H9 (cell line): ENCODE data around the gene CYP2S1. TPM values are rescaled to one million over a fixed set of nuclear protein-coding genes. Genes with fewer than 3 reads are reported as not detected.
A peak's percentile ranks its signal among the peaks of the same experiment; 100 is the strongest.

Experiments
- DNase-seq: peaks from one replicate; pipeline ENCODE4 v3.0.0-alpha.2; 2017
- H2AFZ ChIP-seq: one replicate; pipeline ENCODE4 v1.6.1; 2013; ENCODE audit warnings: mild to moderate bottlenecking, low read length, control low read depth, moderate library complexity
- H2AK5ac ChIP-seq: 2 replicates; pipeline ENCODE4 v1.6.1; 2013; ENCODE audit warnings: low read length, control low read depth, mixed read lengths; ENCODE audit not compliant: insufficient read length
- H2BK120ac ChIP-seq: one replicate; pipeline ENCODE4 v1.6.1; 2013; ENCODE audit warnings: low read depth, mild to moderate bottlenecking, low read length, control low read depth, inconsistent platforms; ENCODE audit not compliant: poor library complexity, severe bottlenecking
- H2BK12ac ChIP-seq: 2 replicates; pipeline ENCODE4 v1.6.1; 2013; ENCODE audit warnings: low read length, control low read depth, mixed read lengths, low read depth; ENCODE audit not compliant: insufficient read length
- H2BK15ac ChIP-seq: 2 replicates; pipeline ENCODE4 v1.6.1; 2013; ENCODE audit warnings: low read depth, low read length, control low read depth
- H2BK20ac ChIP-seq: one replicate; pipeline ENCODE4 v1.6.1; 2013; ENCODE audit warnings: low read depth, mild to moderate bottlenecking, low read length, control low read depth, inconsistent platforms; ENCODE audit not compliant: poor library complexity, severe bottlenecking
- H2BK5ac ChIP-seq: 2 replicates; pipeline ENCODE4 v1.6.1; 2013; ENCODE audit warnings: low read length, control low read depth, mixed read lengths; ENCODE audit not compliant: insufficient read length
- H3K14ac ChIP-seq: 2 replicates; pipeline ENCODE4 v1.6.1; 2013; ENCODE audit warnings: low read length, control low read depth; ENCODE audit not compliant: insufficient read depth
- H3K18ac ChIP-seq: 2 replicates; pipeline ENCODE4 v1.6.1; 2013; ENCODE audit warnings: low read depth, mild to moderate bottlenecking, mixed read lengths, low read length, control low read depth; ENCODE audit not compliant: insufficient read length
- H3K23ac ChIP-seq: 2 replicates; pipeline ENCODE4 v1.6.1; 2013; ENCODE audit warnings: low read length, control low read depth, mixed read lengths, low read depth; ENCODE audit not compliant: insufficient read length
- H3K23me2 ChIP-seq: 2 replicates; pipeline ENCODE4 v1.6.1; 2013; ENCODE audit warnings: low read depth, mild to moderate bottlenecking, mixed read lengths, low read length, control low read depth; ENCODE audit not compliant: insufficient read length, poor library complexity, severe bottlenecking
- H3K27ac ChIP-seq: 2 replicates; pipeline ENCODE4 v1.5.1; 2013; ENCODE audit warnings: low read length, control low read depth, mixed read lengths, low read depth; ENCODE audit not compliant: insufficient read length
- H3K27me3 ChIP-seq: 2 replicates; pipeline ENCODE4 v1.6.1; 2013; ENCODE audit warnings: low read length, control low read depth, inconsistent platforms; ENCODE audit not compliant: insufficient read depth
- H3K4ac ChIP-seq: 2 replicates; pipeline ENCODE4 v1.6.1; 2013; ENCODE audit warnings: low read depth, mild to moderate bottlenecking, control low read depth, inconsistent platforms, low read length, moderate library complexity
- H3K4me1 ChIP-seq: 2 replicates; pipeline ENCODE4 v1.6.1; 2013; ENCODE audit warnings: low read length, control low read depth, inconsistent platforms; ENCODE audit not compliant: insufficient read depth
- H3K4me2 ChIP-seq: 2 replicates; pipeline ENCODE4 v1.6.1; 2013; ENCODE audit warnings: low read length, control low read depth, mixed read lengths; ENCODE audit not compliant: insufficient read length, insufficient read depth
- H3K56ac ChIP-seq: 2 replicates; pipeline ENCODE4 v1.6.1; 2013; ENCODE audit warnings: low read depth, mild to moderate bottlenecking, mixed read lengths, low read length, control low read depth; ENCODE audit not compliant: insufficient read length
- H3K79me1 ChIP-seq: 2 replicates; pipeline ENCODE4 v1.6.1; 2013; ENCODE audit warnings: low read depth, mild to moderate bottlenecking, moderate library complexity, low read length, control low read depth, inconsistent platforms; ENCODE audit not compliant: insufficient read depth, poor library complexity, severe bottlenecking
- H3K79me2 ChIP-seq: 2 replicates; pipeline ENCODE4 v1.6.1; 2013; ENCODE audit warnings: low read length, control low read depth, inconsistent platforms; ENCODE audit not compliant: insufficient read depth
- H3K9ac ChIP-seq: 2 replicates; pipeline ENCODE4 v1.6.1; 2013; ENCODE audit warnings: low read length, control low read depth, mixed read lengths; ENCODE audit not compliant: insufficient read length; ENCODE audit errors: extremely low read depth
- H3K9me3 ChIP-seq: one replicate; pipeline ENCODE4 v1.6.1; 2013; ENCODE audit warnings: low read depth, low read length, inconsistent platforms; ENCODE audit not compliant: control insufficient read depth
- H3T11ph ChIP-seq: one replicate; pipeline ENCODE4 v1.6.1; 2013; ENCODE audit warnings: mild to moderate bottlenecking, low read length, control low read depth, inconsistent platforms
- H4K20me1 ChIP-seq: one replicate; pipeline ENCODE4 v1.6.1; 2013; ENCODE audit not compliant: control insufficient read depth, insufficient read length, insufficient read depth
- H4K5ac ChIP-seq: 2 replicates; pipeline ENCODE4 v1.6.1; 2013; ENCODE audit warnings: low read depth, mild to moderate bottlenecking, mixed read lengths, low read length, control low read depth; ENCODE audit not compliant: insufficient read length
- H4K8ac ChIP-seq: replicated peaks from 2 replicates; pipeline ENCODE4 v1.6.1; 2013; ENCODE audit warnings: low read length, control low read depth, mixed read lengths, low read depth; ENCODE audit not compliant: insufficient read length
- H4K91ac ChIP-seq: 2 replicates; pipeline ENCODE4 v1.6.1; 2013; ENCODE audit warnings: low read depth, mild to moderate bottlenecking, moderate library complexity, mixed read lengths, low read length, control low read depth; ENCODE audit not compliant: insufficient read length
- H3K27ac Mint-ChIP-seq, 3 experiments: 2 replicates in 2 of 3; 3 replicates in 1 of 3; pipeline ENCODE4 v1.8.0; 2020 to 2021; ENCODE audit warnings: mixed read lengths in 3 of 3, mild to moderate bottlenecking in 1 of 3, moderate library complexity in 1 of 3
- H3K27me3 Mint-ChIP-seq: 2 replicates; pipeline ENCODE4 v1.8.0; 2021; ENCODE audit warnings: low read depth, mild to moderate bottlenecking, moderate library complexity, mixed read lengths
- H3K36me3 Mint-ChIP-seq, 3 experiments: 2 replicates in 2 of 3; 3 replicates in 1 of 3; pipeline ENCODE4 v1.8.0; 2020 to 2021; ENCODE audit warnings: low read depth in 3 of 3, mixed read lengths in 3 of 3; ENCODE audit not compliant: insufficient read depth in 1 of 3
- H3K4me1 Mint-ChIP-seq, 2 experiments: 2 replicates each; pipeline ENCODE4 v1.8.0; 2020; ENCODE audit warnings: mixed read lengths in 2 of 2
- H3K4me3 Mint-ChIP-seq, 2 experiments: 2 replicates in 1 of 2; 3 replicates in 1 of 2; pipeline ENCODE4 v1.8.0; 2020 to 2021; ENCODE audit warnings: mild to moderate bottlenecking in 2 of 2, mixed read lengths in 2 of 2, moderate library complexity in 1 of 2
- H3K9me3 Mint-ChIP-seq, 2 experiments: 2 replicates in 1 of 2; 3 replicates in 1 of 2; pipeline ENCODE4 v1.8.0; 2020; ENCODE audit warnings: mild to moderate bottlenecking in 2 of 2, mixed read lengths in 2 of 2, moderate library complexity in 1 of 2
- WGBS: extraction: QIAGEN DNeasy Blood & Tissue Kit; methylation state at CpG from one replicate; pipeline ENCODE4 v1.1.7; 2013; ENCODE audit warnings: missing lambda C conversion rate, low lambda C conversion rate, mixed read lengths; ENCODE audit not compliant: insufficient read length; ENCODE audit errors: extremely low coverage; 5-methylcytosine and 5-hydroxymethylcytosine counted together
- total RNA-seq: library from RNA; stranded (reverse); gene quantifications from 2 replicates; pipeline ENCODE4 v1.2.1, GENCODE V29; 2021
- TF ChIP-seq, protein P1 (sequence below): fragments of 200-600 bp; sonication (generic); conservative IDR thresholded peaks from 3 replicates; pipeline ENCODE4 v1.8.0; 2021; ENCODE audit warnings: antibody characterized with exemption, mild to moderate bottlenecking

CYP2S1 gene
- total RNA-seq, 1 experiment from 2014 or later: 159 TPM

DNA sequence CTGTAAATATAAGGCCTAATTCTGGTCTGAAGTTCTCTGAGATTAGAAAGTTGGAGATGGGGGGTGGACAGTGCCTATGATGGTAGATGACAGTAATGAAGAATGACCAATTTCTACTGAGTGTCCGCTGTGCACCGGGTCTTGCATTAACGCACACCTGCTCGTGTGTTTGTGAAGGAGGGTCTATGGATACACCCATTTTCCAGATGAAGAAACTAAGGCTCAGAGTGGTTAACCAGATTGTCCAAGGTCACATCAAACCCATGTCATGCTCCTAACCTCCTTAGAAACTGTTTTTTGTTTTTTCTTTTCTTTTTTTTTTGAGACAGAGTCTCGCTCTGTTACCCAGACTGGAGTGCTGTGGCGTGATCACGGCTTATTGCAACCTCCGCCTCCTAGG is 39.7 kb downstream of the CYP2S1 start:
- peaks cover 0 to 21% (median 8%) of the 10 kb centered on the region in 3 experiments; a peak in 6 of 7 replicates for H3K36me3 Mint-ChIP-seq
- Histone ChIP-seq H3K79me2 (no peaks in the 10 kb centered on the region; the same call in 1 of the 2 replicates), H4K20me1 (no peaks in the 10 kb centered on the region), H4K5ac (no peak overlapping the region), H3T11ph (no peak overlapping the region), H3K27me3 (no peaks in the 10 kb centered on the region), H4K91ac (no peak overlapping the region), H2BK120ac (no peak overlapping the region), H2BK5ac (no peak overlapping the region), H3K56ac (no peak overlapping the region), H3K27ac (no peak overlapping the region), H3K23ac (no peak overlapping the region), H3K9ac (no peak overlapping the region), H3K18ac (no peak overlapping the region), H3K4ac (no peak overlapping the region), H3K23me2 (no peaks in the 10 kb centered on the region), H2AK5ac (no peak overlapping the region), H3K9me3 (no peaks in the 10 kb centered on the region), H3K79me1 (no peaks in the 10 kb centered on the region), H2BK20ac (no peak overlapping the region), H3K14ac (no peak overlapping the region), H2BK12ac (no peak overlapping the region), H2BK15ac (no peak overlapping the region), H2AFZ (no peak overlapping the region), H3K4me1 (no peaks in the 10 kb centered on the region), H3K4me2 (no peak overlapping the region), H4K8ac (no peak overlapping the region)
- DNase-seq: no peak
- WGBS: no CpG with 5 or more reads among the region's 8 CpGs
- no peaks in the 10 kb centered on the region for H3K9me3 Mint-ChIP-seq
- no peaks in the 10 kb centered on the region for H3K27me3 Mint-ChIP-seq
- no peaks in the 10 kb centered on the region for H3K4me1 Mint-ChIP-seq
- H3K4me3 Mint-ChIP-seq: no peak overlapping the region
- H3K27ac Mint-ChIP-seq: peak overlapping the region in 1 of 3 experiments; percentile 24; a peak in 1 of 7 replicates
- TF ChIP-seq, protein P1, sequence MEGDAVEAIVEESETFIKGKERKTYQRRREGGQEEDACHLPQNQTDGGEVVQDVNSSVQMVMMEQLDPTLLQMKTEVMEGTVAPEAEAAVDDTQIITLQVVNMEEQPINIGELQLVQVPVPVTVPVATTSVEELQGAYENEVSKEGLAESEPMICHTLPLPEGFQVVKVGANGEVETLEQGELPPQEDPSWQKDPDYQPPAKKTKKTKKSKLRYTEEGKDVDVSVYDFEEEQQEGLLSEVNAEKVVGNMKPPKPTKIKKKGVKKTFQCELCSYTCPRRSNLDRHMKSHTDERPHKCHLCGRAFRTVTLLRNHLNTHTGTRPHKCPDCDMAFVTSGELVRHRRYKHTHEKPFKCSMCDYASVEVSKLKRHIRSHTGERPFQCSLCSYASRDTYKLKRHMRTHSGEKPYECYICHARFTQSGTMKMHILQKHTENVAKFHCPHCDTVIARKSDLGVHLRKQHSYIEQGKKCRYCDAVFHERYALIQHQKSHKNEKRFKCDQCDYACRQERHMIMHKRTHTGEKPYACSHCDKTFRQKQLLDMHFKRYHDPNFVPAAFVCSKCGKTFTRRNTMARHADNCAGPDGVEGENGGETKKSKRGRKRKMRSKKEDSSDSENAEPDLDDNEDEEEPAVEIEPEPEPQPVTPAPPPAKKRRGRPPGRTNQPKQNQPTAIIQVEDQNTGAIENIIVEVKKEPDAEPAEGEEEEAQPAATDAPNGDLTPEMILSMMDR: no peak
